IPS-11a (cell line): ENCODE results near the gene KRT8.
"Not testable (repeated sequence)": the region's sequence is repeated elsewhere in the genome, so short reads cannot be mapped to it uniquely, and the experiment has no call there.

Source experiments
- H3K4me3 ChIP-seq: one replicate; pipeline ENCODE4 v1.5.1; 2013; ENCODE audit warnings: low read depth, low read length, control low read depth

KRT8 gene

DNA sequence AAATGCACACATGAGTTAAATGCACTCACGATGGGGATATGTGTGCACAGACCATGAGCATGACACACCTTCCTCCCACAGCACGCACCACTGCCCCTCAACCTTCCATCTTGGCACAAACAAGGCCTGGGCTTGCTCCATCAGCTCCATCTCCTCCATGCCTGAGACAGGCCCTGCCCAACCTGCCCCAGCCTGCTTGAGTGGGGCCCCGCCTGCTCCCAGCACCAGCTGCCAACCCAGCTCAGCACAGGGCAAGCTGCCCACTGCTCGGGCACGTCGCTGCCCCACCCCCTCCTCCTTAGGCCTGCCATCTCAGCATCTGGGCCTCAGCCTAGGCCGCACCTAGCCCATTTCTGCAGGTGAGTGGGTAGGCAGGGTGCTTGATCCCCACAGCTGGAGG, 28.5 kb downstream of the KRT8 start:
- H3K4me3 ChIP-seq: no peak overlapping the region

DNA sequence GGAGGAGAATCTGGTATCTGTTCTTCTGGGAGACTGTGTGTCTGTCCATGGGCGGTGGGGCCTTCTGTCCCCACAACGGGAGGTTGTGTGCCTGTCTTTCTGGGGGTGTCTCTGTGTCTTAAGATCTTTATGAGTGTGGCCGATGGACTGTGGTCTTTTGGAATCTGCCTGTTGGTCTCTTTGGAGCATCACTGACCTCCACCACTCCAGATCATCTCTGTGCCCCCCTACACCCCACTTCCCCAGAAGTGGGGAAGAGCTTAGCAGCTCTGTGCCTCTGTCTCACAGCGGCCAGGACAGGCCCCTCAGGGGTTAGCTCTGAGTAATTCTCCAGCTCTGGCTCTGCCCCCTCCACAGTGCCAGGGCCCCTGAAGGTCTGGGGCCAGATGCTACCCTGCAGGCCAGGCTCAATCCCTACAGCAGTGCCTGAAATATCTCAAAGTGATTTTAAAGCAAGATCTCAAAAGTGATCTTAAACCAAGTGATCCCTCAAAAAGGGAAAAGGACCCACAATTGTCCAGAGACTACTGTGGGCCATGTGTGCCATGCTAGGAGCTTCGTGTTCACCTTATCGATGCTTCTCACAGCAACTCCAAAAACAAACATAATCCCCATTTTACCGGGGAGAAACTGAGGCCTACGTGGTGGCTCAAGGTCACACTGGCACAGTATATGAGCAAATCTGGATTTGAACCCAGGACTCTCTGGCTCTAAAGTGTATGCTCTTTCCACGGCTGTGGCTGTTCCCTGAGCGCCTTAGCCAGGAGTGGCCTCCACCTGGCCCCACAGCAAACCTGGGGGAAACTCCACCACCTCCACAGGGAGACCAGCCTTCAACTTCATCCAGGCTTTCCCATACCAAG, 30.1 kb downstream of the KRT8 start:
- peak overlapping the region; percentile 28 for H3K4me3 ChIP-seq

DNA sequence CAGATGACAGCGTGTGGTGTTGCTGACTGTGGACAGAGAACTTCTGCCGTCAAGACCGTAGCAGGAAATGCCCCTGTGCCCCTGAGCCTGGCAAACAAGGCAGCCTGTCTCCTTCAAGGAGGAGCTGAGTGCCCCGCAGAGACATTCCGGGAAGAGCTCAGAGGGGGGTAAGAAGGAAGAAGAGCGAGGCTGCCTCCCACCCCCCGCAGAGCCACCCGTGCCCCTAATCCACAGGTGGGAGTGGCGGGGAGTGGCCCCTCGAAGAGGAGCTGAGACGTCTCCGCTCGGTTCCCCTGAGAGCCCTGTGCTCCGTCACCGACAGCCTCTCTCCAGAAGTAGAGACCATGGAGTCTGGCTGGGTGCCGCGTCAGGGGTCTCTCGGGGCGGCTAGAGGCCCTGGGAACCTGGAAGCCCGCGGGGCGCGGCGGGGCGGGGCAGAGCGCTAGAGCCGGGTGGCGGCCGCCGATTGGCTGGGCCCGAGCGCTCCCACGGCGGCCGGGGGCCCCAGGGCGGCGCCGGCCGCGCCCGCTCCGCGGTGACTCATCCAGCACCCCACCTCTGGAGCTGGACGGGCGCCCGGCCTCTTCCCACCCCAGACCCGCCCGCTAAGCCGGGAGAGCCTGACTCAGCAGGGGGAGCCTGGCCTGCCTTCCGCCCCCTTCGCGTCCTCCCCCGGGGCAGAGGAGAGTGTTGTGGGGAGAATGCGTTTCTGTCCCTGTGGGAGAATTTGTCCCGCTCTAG, 30.9 kb downstream of the KRT8 start:
- H3K4me3 ChIP-seq: peak overlapping the region; percentile 33

- H3K4me3 ChIP-seq: no peak overlapping the region
Observed at GRCh38 chr12:52873513-52873831, 31.4 kb downstream of the KRT8 start.

GRCh38 chr12:52872644-52873389, 32.1 kb downstream of the KRT8 start:
- no peak overlapping the region for H3K4me3 ChIP-seq

- no peak overlapping the region for H3K4me3 ChIP-seq
Observed at GRCh38 chr12:52871291-52872039, 33.4 kb downstream of the KRT8 start.

DNA sequence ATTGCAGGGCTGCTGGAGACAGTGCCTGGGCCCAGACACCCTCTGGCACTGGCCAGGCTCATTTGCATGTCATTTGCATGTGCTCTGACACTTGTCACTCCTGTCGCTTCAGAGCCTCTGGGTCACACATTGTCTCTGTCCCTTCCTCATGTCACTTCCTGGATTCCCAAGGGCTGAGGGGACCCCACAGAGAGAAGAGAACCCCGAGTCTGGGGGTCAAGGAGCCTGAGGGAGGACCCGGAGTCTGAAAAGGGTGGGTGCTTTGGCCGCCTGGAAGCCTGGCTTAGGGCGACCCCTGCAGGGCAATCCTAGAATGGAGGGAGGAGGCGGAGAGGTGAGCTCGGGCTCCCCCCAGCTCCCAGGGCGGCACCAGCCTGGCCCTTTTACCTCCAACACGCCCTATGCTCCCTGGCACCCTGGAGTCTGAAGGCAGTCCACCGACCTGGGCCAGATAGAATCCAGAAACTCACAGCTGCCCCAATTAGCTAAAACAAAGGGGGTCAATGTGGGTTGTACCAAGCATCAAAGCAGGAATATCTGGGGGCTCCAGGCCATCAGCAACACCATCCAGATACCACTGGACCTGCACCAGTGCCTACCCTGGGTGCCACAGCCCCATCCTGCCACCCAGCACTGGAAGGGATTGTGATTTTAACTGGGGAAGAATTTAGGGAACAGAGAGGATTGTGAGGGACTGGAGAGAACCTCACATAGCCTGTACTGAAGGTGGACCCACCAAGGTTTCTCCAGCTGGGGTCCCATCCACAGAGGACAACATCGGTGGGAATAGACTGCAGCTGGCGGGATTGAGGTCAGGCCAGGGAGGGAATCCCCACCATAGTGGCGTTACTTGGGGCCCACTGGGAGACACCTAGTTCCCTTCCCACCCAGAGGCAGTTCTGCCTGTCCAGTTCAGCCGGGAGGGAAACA, 34.2 kb downstream of the KRT8 start:
- no peak overlapping the region for H3K4me3 ChIP-seq

DNA sequence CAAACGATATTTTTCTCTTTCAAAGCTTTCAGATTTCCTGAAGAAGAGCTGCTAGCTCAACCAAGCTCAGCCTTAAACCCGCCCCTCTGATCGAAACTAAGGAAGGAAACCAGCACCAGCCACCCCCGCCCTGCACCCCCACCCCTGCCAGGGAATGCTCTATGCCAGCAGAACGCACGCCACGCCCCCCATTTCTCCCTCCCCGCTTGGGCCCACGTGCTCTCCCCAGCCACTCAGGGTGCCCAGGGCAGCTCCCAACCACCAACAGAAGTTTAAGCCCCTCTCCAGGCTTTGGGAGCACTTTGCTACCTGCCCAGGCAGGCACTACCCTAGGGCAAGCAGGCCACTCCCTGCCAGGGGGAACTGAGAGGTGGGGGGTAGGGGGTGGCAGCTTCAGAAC, 37.2 kb downstream of the KRT8 start:
- no peak overlapping the region for H3K4me3 ChIP-seq

DNA sequence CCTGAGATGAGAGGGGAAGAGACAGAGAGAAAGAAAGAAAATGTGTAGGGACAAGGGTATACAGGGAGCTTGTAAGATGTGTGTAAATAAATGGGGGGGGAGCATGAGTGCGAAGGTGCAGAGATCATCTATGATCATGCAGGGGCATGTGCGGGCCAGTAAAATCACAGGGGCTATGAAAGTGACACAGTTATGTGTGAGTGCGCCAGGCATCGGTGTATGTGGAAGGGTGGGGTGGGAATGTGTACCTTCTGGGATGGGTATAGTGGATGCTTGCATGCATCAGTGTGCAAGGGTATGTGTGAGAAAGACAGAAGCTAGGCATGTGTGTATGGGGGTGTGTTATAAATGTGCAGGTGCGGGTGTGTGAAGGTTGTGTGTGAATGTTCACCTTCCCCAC, 37.7 kb downstream of the KRT8 start:
- H3K4me3 ChIP-seq: no peak overlapping the region

GRCh38 chr12:52865090-52865944, 39.6 kb downstream of the KRT8 start:
- H3K4me3 ChIP-seq: no peak overlapping the region

GRCh38 chr12:52862023-52862422, 42.9 kb downstream of the KRT8 start:
- no peak overlapping the region for H3K4me3 ChIP-seq

DNA sequence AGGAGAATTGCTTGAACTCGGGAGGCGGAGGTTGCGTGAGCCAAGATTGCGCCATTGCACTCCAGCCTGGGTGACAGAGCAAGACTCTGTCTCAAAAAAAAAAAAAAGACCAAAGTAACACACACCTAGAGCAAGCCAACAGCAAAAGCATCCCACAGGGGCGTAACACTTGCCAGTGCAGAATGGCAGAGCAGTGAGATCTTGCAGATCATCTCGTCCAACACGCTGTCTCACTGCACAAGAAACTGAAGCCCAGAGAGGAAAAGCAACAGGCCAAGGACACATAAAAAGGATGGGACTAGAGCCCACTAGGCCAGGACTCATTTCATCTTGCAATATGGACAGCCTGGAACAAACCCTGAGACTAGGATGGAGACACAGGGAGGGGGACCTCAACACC, 43.4 kb downstream of the KRT8 start:
- H3K4me3 ChIP-seq: no peak overlapping the region

DNA sequence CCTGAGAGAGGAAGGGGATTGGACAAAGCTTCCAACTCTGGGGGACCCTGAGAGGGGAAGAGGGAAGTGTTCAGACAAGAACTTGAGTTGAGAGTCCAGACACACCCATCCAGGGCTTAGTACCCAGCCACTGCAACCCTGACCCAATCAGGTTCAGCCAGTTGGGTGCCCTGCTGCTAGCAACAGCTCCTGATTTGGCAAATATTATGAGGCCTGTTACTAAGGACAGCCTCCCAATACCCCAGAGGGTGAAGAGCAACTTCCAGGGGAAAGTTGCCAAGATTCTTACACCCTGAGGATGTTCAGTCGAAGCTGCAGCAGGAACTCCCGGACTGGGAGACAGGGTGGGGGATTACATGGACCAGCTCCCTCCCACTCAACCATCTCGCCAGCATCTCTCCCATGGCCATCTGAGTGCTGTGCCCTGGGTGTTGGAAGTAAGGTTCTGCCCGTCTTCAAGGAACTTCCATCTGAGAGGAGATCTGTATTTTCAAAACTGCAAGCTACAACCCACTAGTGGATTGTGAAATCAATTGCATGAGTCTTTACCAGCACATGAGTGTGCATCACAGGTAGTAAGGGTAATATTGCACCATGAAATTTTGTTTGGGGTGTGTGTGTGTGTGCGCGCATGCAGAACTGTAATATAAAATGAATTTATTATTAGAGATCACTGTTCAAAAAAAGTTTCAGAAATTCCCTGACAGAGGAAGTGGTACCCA, 44.6 kb downstream of the KRT8 start:
- H3K4me3 ChIP-seq: no peak overlapping the region

DNA sequence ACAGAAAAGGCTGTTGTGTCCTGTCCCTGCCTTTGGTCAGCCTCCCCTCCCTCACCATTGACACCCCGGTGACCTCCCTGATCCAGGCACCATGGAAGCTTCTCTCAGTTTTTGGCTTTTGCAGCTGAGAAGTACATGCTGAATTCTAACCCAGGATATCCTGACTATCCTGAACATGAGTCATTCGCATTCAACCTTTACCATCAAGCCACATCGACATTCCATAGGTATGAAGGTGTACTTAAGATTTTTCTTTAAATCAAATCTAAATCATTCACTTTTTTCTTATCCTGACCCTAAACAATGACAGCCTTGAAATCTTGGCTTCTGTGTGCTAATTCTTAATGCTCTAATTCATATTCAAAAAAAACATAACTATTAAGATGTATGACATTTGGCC, 47.4 kb downstream of the KRT8 start:
- no peak overlapping the region for H3K4me3 ChIP-seq

DNA sequence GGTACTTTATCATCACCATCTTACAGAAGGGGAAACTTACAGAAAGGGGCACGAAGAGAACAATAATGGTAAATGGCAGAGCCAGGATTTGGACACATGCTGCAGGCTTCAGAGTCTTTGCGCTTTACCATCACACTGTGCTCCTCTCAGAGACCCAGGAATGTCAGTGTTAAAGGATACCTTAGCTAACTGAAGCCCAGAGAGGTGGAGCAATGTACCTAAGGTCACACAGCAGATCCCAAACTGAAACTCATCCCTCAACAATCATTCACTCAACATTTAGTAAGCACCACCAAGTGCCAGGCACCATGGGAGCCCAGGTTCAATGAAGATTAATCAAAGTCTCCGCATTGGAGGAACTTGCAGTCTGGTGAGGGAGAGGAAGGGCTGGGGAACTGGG, 48.1 kb downstream of the KRT8 start:
- H3K4me3 ChIP-seq: no peak overlapping the region

DNA sequence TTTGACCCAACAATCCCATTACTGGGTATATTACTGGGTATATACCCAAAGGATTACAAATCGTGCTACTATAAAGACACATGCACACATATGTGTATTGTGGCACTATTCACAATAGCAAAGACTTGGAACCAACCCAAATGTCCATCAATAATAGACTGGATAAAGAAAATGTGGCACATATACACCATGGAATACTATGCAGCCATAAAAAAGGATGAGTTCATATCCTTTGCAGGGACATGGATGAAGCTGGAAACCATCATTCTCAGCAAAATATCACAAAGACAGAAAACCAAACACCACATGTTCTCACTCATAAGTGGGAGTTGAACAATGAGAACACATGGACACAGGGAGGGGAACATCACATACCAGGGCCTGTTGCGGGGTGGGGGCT, 48.8 kb downstream of the KRT8 start:
- H3K4me3 ChIP-seq: not testable (repeated sequence)

DNA sequence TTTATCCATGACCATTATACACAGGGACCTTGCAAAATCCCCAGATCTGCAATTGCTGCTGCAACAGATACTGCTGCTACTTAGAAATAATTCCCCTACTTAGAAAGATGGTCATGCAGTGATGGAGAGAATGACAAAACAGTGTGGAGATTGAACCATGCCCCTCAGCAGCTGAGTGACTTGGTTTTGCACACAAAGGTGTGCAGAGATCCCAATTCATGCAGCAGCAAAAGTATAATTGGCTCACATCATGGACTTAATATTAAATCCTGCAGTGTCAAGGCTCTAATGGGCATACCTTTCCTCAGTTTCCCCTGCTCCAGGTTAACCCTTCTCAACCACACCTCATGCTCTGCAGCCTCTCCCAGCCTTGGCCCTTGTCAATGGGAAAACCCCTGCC, 53.1 kb downstream of the KRT8 start:
- H3K4me3 ChIP-seq: no peak overlapping the region

DNA sequence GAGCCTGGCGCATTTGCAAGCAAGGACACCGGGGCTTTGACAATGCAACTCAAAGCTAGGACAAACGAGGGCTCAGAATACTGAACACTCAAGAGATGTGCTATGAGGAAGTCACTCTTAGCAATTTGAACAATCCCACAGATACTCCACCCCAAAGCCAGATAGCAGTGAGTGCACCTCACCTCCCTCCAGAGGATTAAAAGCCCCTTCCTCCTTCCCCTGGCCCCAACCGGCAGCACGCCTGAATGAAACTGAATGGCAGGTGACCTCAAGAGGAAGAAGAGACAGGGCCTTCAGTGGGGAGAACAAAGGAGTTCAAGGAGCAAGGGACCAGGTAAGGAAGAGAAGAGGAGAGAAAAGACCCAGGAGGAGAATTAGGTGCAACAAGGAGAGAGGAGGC, 54.2 kb downstream of the KRT8 start:
- H3K4me3 ChIP-seq: no peak overlapping the region
